IMR-90 (cell line): ENCODE measurements around the gene HLA-DQB1. TPM values are rescaled to one million over a fixed set of nuclear protein-coding genes. Genes with fewer than 3 reads are reported as not detected.

Experiments used
- ATAC-seq: fragments of 200-7000 bp; cut with Tn5 transposase; 2 replicates; pipeline ENCODE4 v1.9.1; 2020; ENCODE audit warnings: low read depth, mild to moderate bottlenecking, moderate library complexity
- BruUV-seq: library from RNA; stranded (reverse); fragments of 400-500 nt; replicated peaks from 2 replicates; lab custom pipeline; 2021; lab: Mats Ljungman, UMichigan
- CTCF ChIA-PET: fragments of 300-600 bp; formaldehyde crosslinking; extraction: SDS; loops from one replicate; lab custom pipeline; 2021; ENCODE audit warnings: antibody characterized with exemption; lab: Yijun Ruan, JAX
- POLR2A ChIA-PET: fragments of 300-600 bp; sonication (Branson Sonifier 250); formaldehyde crosslinking; loops from one replicate; lab custom pipeline; 2022; ENCODE audit warnings: antibody characterized with exemption; ENCODE audit not compliant: unreplicated experiment; lab: Charles Lee
- DNase-seq: peaks from one replicate; pipeline ENCODE4 v3.0.0; 2013
- H2AFZ ChIP-seq: replicated peaks from 2 replicates; pipeline ENCODE3; 2013; ENCODE audit warnings: low read length, mild to moderate bottlenecking; ENCODE audit not compliant: poor library complexity
- H2AK5ac ChIP-seq: 2 replicates; pipeline ENCODE4 v1.6.1; 2013; ENCODE audit warnings: low read depth, low read length, inconsistent platforms
- H2AK9ac ChIP-seq: replicated peaks from 2 replicates; pipeline ENCODE3; 2013; ENCODE audit warnings: mild to moderate bottlenecking, low read depth, low read length, moderate library complexity; ENCODE audit not compliant: poor library complexity
- H2BK120ac ChIP-seq: 2 replicates; pipeline ENCODE4 v1.6.1; 2013; ENCODE audit warnings: low read depth, low read length, inconsistent platforms
- H2BK15ac ChIP-seq: 3 replicates; pipeline ENCODE4 v1.6.1; 2013; ENCODE audit warnings: low read depth, low read length, inconsistent platforms
- H2BK20ac ChIP-seq: 2 replicates; pipeline ENCODE4 v1.6.1; 2013; ENCODE audit warnings: low read depth, mild to moderate bottlenecking, inconsistent platforms, low read length, moderate library complexity
- H2BK5ac ChIP-seq: 2 replicates; pipeline ENCODE4 v1.6.1; 2013; ENCODE audit warnings: mild to moderate bottlenecking, low read depth, low read length, inconsistent platforms; ENCODE audit not compliant: poor library complexity, severe bottlenecking
- H3K14ac ChIP-seq: replicated peaks from 2 replicates; pipeline ENCODE4 v1.6.1; 2013; ENCODE audit warnings: low read depth, low read length, inconsistent platforms
- H3K18ac ChIP-seq: 2 replicates; pipeline ENCODE4 v1.6.1; 2013; ENCODE audit warnings: low read depth, low read length, control low read depth
- H3K23ac ChIP-seq: 2 replicates; pipeline ENCODE4 v1.6.1; 2013; ENCODE audit warnings: low read depth, low read length, inconsistent platforms
- H3K27ac ChIP-seq: 2 replicates; pipeline ENCODE4 v1.5.1; 2013; ENCODE audit warnings: mild to moderate bottlenecking, control low read depth, low read length; ENCODE audit not compliant: insufficient read depth
- H3K27me3 ChIP-seq: 2 replicates; pipeline ENCODE4 v1.6.1; 2013; ENCODE audit warnings: low read length; ENCODE audit not compliant: control insufficient read depth, insufficient read depth
- H3K36me3 ChIP-seq: 2 replicates; pipeline ENCODE4 v1.6.1; 2013; ENCODE audit warnings: low read length, mixed read lengths; ENCODE audit not compliant: control insufficient read depth, insufficient read depth
- H3K4ac ChIP-seq: 2 replicates; pipeline ENCODE4 v1.6.1; 2013; ENCODE audit warnings: low read depth, low read length, inconsistent platforms
- H3K4me1 ChIP-seq: 2 replicates; pipeline ENCODE4 v1.6.1; 2013; ENCODE audit warnings: low read length, mixed read lengths; ENCODE audit not compliant: control insufficient read depth, insufficient read depth
- H3K4me2 ChIP-seq: 2 replicates; pipeline ENCODE4 v1.6.1; 2013; ENCODE audit warnings: low read depth, mild to moderate bottlenecking, control low read depth, low read length, moderate library complexity
- H3K4me3 ChIP-seq: 2 replicates; pipeline ENCODE4 v1.5.1; 2013; ENCODE audit warnings: low read depth, mild to moderate bottlenecking, control low read depth, low read length, moderate library complexity; ENCODE audit not compliant: insufficient read depth
- H3K56ac ChIP-seq: 2 replicates; pipeline ENCODE4 v1.6.1; 2013; ENCODE audit warnings: low read length, inconsistent platforms; ENCODE audit not compliant: insufficient read depth; ENCODE audit errors: extremely low read depth
- H3K79me1 ChIP-seq, 2 experiments: 2 replicates each; pipeline ENCODE4 v1.6.1; 2013; ENCODE audit warnings: low read length in 2 of 2, inconsistent platforms in 1 of 2, low read depth in 1 of 2
- H3K9ac ChIP-seq: 2 replicates; pipeline ENCODE4 v1.6.1; 2013; ENCODE audit warnings: low read depth, low read length, control low read depth
- H3K9me1 ChIP-seq: 2 replicates; pipeline ENCODE4 v1.6.1; 2013; ENCODE audit warnings: low read length, inconsistent platforms; ENCODE audit not compliant: insufficient read depth
- H3K9me3 ChIP-seq: 2 replicates; pipeline ENCODE4 v1.6.1; 2013; ENCODE audit warnings: low read length; ENCODE audit not compliant: control insufficient read depth, insufficient read depth
- H4K20me1 ChIP-seq: 2 replicates; pipeline ENCODE4 v1.6.1; 2013; ENCODE audit warnings: low read length, inconsistent platforms; ENCODE audit not compliant: insufficient read depth
- H4K5ac ChIP-seq: 2 replicates; pipeline ENCODE4 v1.6.1; 2013; ENCODE audit warnings: mild to moderate bottlenecking, low read depth, low read length, control low read depth
- H4K8ac ChIP-seq, 2 experiments: 2 replicates each; pipeline ENCODE4 v1.6.1; 2013; ENCODE audit warnings: low read depth in 2 of 2, low read length in 2 of 2, control low read depth in 1 of 2, inconsistent platforms in 1 of 2
- H4K91ac ChIP-seq: 2 replicates; pipeline ENCODE4 v1.6.1; 2013; ENCODE audit warnings: low read depth, low read length, inconsistent platforms; ENCODE audit not compliant: insufficient read depth
- CEBPB ChIP-seq: IDR thresholded peaks from 2 replicates; pipeline ENCODE4 v1.6.1; 2012; ENCODE audit warnings: low read depth, low read length, improper control_type of control experiment
- ELK1 ChIP-seq: fragments of 150-350 bp; IDR thresholded peaks from 2 replicates; pipeline ENCODE4 v1.6.1; 2016; ENCODE audit warnings: low read depth, mild to moderate bottlenecking, low read length, moderate library complexity, borderline replicate concordance
- MAZ ChIP-seq: IDR thresholded peaks from 2 replicates; pipeline ENCODE4 v1.6.1; 2012; ENCODE audit warnings: low read depth, mild to moderate bottlenecking, low read length, improper control_type of control experiment, moderate library complexity, borderline replicate concordance
- MXI1 ChIP-seq: IDR thresholded peaks from 2 replicates; pipeline ENCODE4 v1.6.1; 2012; ENCODE audit warnings: low read depth, mild to moderate bottlenecking, low read length, moderate library complexity, borderline replicate concordance
- RAD21 ChIP-seq: IDR thresholded peaks from 2 replicates; pipeline ENCODE4 v1.6.1; 2012; ENCODE audit warnings: low read length, improper control_type of control experiment
- WGBS, 2 experiments: methylation state at CpG; one replicate each; pipeline versions ENCODE4 v1.1.5 to v1.1.7; 2013; ENCODE audit warnings: missing lambda C conversion rate in 2 of 2; ENCODE audit not compliant: insufficient read length in 1 of 2; ENCODE audit errors: extremely low coverage in 2 of 2; 5-methylcytosine and 5-hydroxymethylcytosine counted together
- dilution Hi-C: fragments of 300-500 bp; cut with HindIII; formaldehyde crosslinking; loops from one replicate; pipeline ENCODE4 v1.14.3; 2018; ENCODE audit warnings: low sequenced_read_pairs; ENCODE audit not compliant: unreplicated experiment
- in situ Hi-C: fragments of 300-500 bp; cut with MboI; formaldehyde crosslinking; loops from 3 replicates; pipeline ENCODE4 v1.14.3; 2019; ENCODE audit warnings: low sequenced_read_pairs, inconsistent platforms, mixed read lengths
- intact Hi-C: fragments of 100-400 bp; cut with micrococcal nuclease; formaldehyde crosslinking; loops from 2 replicates; pipeline ENCODE4 v1.10.0; 2022
- polyA plus RNA-seq, 3 experiments: library from polyadenylated mRNA; depleted of rRNA; stranded (reverse); fragments of >200 nt; gene quantifications; 2 replicates each; pipeline ENCODE4 v1.2.3, GENCODE V29; 2012; ENCODE audit warnings: low replicate concordance in 1 of 3
- total RNA-seq: library from RNA; depleted of rRNA; stranded (reverse); fragments of >200 nt; gene quantifications from 2 replicates; pipeline ENCODE4 v1.2.3, GENCODE V29; 2012

HLA-DQB1 gene
- total and polyA plus RNA-seq, 2 of the 4 experiments (the other 2 are of a cell fraction), result not detected

- no peak overlapping the region for H4K5ac ChIP-seq
- peak overlapping the region; percentile 32 for H2AFZ ChIP-seq
- no TSS peak for BruUV-seq
- H3K4me3 ChIP-seq, result no peak overlapping the region
- DNase-seq (no peak), ATAC-seq (peak; percentile 46; the same call in 1 of the 2 replicates)
- no peak overlapping the region for H4K8ac ChIP-seq
- no peak for TF ChIP-seq MAZ
- no peak for TF ChIP-seq ELK1
- no peak for TF ChIP-seq MXI1
- no peak for TF ChIP-seq RAD21
- TF ChIP-seq CEBPB, result no peak
- no peaks in the 10 kb centered on the region for H3K79me1 ChIP-seq
- 3% methylated on average over 16 of the region's 47 CpGs; no CpG with 5 or more reads in 1 of the 2 experiments for WGBS, 2 experiments
- no peak overlapping the region for H3K56ac ChIP-seq
- in situ Hi-C loops (loop anchor here (5.0 kb wide), 1 partner anchor 97 kb away; the partner anchor contains the start of gene HLA-DQB2), dilution Hi-C loops (no loop called here), intact Hi-C loops (loop anchor here (10.0 kb wide), 1 partner anchor 200 kb away; no protein-coding TSS in a partner anchor)
- no peak overlapping the region for H3K23ac ChIP-seq
- no peak overlapping the region for H2AK9ac ChIP-seq
- no peak overlapping the region for H2BK5ac ChIP-seq
- CTCF ChIA-PET, result no interaction called here
- H3K9me1 ChIP-seq, result no peaks in the 10 kb centered on the region
- POLR2A ChIA-PET, result no interaction called here
- H2BK15ac ChIP-seq, result no peak overlapping the region
- no peaks in the 10 kb centered on the region for H3K4me1 ChIP-seq
- no peak overlapping the region for H3K9ac ChIP-seq
- no peaks in the 10 kb centered on the region for H3K36me3 ChIP-seq
- no peak overlapping the region for H3K18ac ChIP-seq
- no peak overlapping the region for H3K4ac ChIP-seq
- no peak overlapping the region for H3K4me2 ChIP-seq
- H4K20me1 ChIP-seq, result no peaks in the 10 kb centered on the region
- no peak overlapping the region for H3K14ac ChIP-seq
- no peak overlapping the region for H2BK120ac ChIP-seq
- H2BK20ac ChIP-seq, result no peak overlapping the region
- H3K9me3 ChIP-seq, result no peaks in the 10 kb centered on the region
- no peak overlapping the region for H4K91ac ChIP-seq
- H3K27me3 ChIP-seq, result no peaks in the 10 kb centered on the region
- no peak overlapping the region for H2AK5ac ChIP-seq
- no peak overlapping the region for H3K27ac ChIP-seq
Measured at GRCh38 chr6:32664827-32665362, 1.6 kb downstream of the HLA-DQB1 start.
